GM18909 (cell line): ENCODE data around the gene ETS1.

Experiments used
- ATAC-seq: cut with Tn5 transposase; IDR thresholded peaks from one replicate; pipeline ENCODE4 v1.9.1; 2021; ENCODE audit warnings: mild to moderate bottlenecking; ENCODE audit not compliant: unreplicated experiment, poor library complexity

Gene ETS1

DNA sequence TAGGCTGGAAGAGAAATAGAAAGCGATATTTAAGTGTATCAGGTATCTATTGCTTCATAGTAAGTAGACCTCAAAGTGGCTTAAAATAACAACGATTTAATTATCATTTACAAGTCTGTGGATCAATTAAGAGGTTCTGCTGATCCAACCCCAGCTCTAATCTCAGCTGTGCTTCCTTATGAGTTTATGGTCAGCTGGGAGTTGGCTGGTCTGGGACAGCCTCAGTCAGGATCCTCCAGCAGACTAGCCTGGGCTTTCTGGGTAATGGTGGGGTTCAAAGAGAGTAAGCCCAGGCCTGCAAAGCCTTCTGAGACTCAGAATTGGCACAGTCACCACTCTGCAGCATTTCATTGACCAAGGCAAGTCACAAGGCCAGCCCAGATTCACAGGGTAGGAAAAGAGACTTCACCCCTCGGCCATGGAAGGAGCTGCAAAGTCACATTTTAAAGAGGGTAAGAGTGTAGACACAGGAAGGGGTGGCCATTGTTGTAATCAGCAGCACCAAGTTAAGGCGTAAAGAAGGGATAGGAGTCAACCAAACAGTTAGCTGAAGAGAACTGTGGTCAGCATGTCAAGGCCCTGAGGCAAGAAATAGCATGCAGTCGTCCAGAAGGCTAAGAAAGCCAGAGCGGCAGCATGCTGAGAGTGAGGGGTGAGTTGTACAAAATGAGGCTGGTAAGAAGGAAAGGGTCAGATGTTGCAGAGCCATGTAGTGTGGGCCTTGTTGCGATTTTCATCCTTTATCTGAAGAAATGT, 168.2 kb downstream of the ETS1 start:
- ATAC-seq: no peak

DNA sequence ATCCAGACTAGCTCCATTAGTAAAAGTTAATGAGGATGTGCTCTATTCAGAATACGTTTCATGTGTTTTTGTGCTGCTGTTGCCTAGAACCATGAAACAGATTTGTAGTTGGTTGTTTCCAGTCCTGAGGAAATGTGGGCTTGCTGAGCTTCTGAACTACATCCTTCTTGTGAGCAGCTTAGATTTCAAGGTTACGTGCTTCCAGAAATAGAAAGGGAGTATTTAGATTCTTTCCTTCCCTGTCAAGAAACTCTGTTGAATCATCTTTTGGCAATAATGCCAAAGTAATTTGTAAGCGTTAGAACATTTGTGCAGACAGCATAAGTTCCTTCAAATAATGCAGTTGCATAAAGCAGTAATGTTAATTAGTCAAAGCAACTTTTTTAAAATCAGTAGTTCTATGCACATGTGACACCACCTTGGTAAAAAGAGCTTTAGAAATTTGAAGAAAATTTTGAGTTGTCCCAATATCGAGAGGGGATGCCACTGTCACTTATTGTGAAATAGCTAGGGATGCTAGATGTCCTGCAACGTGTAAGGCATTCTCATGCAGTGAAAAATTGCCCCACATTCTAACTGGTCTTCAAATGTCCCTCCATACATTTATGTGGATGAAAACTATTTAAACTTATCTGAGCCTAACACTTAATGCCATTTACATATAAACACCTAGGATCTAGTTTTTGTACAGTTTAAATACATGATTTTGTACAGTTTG, 169.6 kb downstream of the ETS1 start:
- ATAC-seq: no peak

DNA sequence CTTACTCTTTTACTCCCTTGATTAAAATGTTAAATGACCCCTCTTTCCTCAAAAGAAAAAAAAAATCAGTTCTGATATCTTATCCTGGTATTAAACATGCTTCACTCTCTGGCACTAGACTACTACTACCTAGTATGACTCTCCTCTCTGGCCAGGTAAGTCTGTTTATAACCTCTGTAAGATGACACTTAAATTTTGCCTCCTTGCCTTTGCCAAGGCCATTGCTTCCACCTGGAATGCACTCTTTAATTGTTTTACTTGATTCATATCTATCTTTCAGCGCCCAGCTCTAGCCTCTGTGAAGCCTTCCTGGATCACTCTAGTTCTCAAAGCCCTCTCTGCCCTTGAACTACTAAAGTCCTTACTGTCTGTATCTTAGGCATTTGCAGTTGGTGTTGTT, 170.4 kb downstream of the ETS1 start:
- ATAC-seq: no peak

DNA sequence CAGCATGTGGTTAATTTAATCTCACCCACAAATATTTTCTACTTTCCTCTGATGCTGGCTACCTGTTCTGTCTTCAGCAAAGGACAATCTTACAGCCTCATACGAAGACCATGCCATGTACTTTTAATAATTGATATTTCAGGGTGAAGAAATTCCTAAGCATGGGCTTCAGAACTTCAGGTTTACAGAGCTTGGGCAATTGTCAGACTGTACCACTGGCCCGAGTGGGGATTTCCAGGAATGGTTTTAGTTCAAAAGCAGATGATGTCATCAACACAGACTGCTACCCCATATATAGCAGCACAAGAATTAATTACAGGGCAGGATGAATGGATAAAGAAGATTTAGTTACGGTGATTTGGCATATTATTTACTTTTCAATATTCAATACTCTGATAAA, 171.8 kb downstream of the ETS1 start:
- no peak for ATAC-seq

DNA sequence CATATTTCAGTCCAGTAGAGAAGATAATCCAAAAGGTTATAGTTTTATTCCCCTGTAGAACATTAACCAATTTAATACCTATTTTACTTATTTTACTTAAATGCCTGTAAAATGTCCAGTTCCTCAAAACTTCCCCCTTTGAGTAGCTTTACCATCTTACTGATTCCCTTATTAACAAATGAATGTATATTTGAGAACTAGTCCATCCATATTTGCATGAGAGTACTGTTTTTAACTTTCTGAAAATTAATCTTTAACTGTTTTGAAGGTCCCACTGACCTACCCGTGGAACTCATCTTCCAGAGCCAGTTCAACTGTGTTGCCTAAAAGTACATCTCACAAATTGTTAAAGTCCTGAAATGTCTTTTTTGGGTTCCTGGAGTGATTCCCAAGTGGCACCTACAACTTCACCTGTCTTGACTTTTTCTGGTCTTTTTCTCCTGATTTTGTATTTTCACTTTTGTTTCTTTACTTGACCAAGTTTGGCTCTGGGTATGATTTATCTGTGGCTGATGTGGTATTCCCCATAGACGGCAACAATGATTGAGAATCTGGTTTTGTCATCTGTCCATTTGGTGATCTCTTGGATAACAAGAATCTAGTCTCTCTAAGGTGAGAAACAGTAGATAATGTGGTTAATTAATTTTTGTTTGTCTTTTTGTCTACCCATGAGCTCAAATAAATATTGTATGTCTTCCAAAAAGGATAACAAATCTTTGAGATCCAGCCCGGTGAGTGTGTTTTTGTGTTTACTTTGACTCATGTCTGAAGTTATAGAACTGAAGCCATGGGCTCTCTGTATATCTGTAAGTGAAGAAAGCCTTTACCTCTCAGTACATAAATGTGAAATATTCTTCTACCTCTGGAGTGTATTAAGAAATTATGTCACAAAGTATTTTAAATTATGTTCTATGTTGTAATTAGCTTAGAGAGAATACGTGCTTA, 174.2 kb downstream of the ETS1 start:
- ATAC-seq: peak; percentile 88

DNA sequence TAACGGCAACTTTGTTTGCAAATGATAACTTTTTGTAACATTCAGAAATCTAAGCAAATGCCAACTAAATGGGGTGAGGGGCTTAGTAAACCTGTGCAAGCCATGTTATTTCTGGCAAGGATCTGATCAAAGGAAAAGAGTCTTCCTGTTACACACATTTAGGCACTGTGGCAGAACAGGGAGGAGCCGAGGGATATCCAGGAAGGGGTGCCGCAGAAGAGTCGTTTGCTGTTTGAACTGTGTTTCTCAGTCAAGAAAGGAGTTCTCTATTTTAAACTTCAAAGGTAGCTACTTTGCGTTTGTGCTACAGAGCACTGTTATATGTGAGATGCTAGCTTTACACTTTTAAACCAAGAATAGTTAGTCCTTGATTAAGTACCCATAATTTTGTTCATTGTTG, 175.5 kb downstream of the ETS1 start:
- no peak for ATAC-seq

DNA sequence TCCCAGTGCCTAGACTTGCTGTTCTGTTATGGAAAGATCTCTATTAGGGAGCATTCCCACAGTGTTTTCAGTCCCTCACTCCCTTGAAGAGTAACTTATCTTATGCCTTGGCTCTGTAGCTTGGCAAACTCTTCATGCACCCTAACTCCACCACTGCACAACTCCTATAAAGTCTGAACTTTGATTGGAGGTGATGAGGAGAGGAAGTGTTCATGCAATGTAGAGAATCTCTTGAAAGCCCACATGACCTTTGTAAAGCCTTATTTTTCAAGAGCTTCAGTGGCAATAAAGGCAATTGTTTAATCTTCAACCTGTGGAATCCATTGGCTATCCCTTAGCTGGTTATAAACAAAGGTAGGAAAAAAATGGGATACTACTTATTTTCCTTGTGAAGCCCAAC, 176.2 kb downstream of the ETS1 start:
- no peak for ATAC-seq

DNA sequence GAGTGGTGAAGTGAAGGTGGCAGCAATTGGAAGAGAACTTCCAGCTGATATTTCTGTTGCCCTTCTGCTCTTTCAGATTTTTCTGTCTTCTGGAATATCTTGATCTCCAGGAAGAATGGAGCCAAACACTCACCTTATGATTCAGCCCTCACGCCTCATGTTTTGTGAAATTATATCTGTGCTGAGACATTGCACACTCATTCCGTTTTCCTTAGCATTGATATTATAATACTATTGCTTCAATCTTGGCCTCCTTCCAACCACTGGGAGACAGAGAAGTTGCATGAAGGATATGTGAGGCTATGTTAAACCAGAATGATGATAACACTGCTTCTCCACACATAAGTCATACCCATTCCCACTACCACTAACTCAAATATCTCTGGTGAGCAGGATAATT, 177.9 kb downstream of the ETS1 start:
- ATAC-seq: no peak
